NCI-H1436 (cell line): ENCODE measurements around the gene ABCA10.

Source experiments
- DNase-seq: peaks from one replicate; lab custom pipeline; 2025; lab: John Stamatoyannopoulos, UW

ABCA10 gene

GRCh38 chr17:69164206-69164605, 64.4 kb downstream of the ABCA10 start:
- no peak for DNase-seq

DNA sequence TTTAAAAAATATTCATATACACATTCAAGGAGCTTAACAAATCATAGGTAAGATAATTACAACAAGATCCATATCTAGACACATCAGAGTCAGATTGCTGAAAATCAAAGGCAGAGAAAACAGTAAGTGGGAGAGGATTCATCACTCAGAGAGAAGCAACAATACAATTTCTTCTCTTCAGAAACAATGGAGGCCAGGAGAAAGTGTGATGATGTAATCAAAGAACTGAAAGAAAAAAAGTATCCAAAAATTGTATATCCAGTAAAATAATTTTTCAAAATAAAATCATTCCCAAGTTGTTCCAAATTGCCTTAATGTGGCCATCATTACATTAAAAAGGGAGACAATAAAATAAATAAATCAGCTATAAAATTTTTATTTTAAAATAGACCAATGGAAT, 69.2 kb downstream of the ABCA10 start:
- DNase-seq: no peak

- no peak for DNase-seq
Measured at GRCh38 chr17:69154267-69154666, 74.4 kb downstream of the ABCA10 start.

- DNase-seq: no peak
Measured at GRCh38 chr17:69150333-69150732, 78.3 kb downstream of the ABCA10 start.

DNA sequence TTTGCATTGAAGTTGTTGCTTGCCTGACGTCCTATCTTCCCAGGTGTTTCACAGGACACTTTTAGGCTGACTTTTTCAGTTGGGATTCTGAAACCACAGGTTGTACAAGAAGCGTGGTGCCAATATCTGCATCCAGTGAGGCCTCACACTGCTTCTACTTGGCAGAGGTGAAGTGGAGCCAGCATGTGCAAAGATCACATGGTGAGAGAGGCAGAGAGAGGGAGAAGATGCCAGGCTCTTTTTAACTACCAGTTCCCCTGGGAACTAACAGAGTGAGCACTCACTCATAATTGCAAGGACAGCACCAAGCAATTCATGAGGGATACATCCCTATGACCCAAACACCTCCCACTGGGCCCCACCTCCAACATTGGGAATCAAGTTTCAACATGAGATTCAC, 81.2 kb downstream of the ABCA10 start:
- no peak for DNase-seq

GRCh38 chr17:69144331-69145255, 84.0 kb downstream of the ABCA10 start:
- no peak for DNase-seq

GRCh38 chr17:69143683-69144231, 84.9 kb downstream of the ABCA10 start:
- no peak for DNase-seq

GRCh38 chr17:69143151-69143550, 85.5 kb downstream of the ABCA10 start:
- DNase-seq: no peak

GRCh38 chr17:69142175-69142802, 86.3 kb downstream of the ABCA10 start:
- no peak for DNase-seq

DNA sequence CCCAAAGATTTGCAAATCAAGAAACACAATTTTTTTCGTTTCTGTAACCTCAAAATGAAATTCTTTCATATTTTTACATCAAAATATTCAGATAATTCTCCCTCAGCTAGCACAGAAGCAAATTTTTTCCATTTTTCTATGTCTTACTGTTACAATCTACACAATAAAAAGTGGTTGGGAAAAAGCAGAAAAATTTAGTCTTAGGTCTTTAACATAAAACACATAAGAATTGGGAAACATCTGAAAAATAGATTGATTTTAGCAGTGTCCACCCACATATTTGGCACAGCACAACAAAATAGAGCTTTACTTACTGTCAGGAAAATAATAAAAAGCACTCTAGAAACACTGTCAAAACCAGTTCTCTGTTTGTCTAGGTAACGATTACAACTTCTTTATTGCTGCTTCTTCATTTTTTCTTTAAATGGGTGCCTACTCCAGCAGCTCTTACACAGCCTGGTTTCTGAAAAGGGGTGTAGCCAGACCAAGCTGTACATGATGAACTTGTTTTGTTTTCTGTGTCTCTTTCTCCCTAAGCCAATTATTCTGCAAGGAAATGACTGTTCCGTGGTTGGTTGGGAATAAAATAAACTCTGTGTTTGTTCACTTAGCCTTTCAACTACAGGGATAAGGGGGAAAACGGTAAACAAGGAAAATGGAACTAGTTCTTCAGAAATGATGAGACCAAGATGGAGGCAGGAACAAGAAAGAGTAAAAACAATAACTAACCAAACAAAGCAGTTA, 87.0 kb downstream of the ABCA10 start, which contains the start of gene ABCA6:
Gene ABCA6, minus strand, starts transcription at position 465 of the 744 bp plus-strand sequence. CDS start 1,192 bp downstream, outside the sequence.
- DNase-seq: no peak

- DNase-seq: no peak
Measured at GRCh38 chr17:69134112-69134511, 94.5 kb downstream of the ABCA10 start.

GRCh38 chr17:69130627-69131296, 97.9 kb downstream of the ABCA10 start:
- no peak for DNase-seq

- no peak for DNase-seq
Measured at GRCh38 chr17:69123626-69124025, 105.0 kb downstream of the ABCA10 start.

DNA sequence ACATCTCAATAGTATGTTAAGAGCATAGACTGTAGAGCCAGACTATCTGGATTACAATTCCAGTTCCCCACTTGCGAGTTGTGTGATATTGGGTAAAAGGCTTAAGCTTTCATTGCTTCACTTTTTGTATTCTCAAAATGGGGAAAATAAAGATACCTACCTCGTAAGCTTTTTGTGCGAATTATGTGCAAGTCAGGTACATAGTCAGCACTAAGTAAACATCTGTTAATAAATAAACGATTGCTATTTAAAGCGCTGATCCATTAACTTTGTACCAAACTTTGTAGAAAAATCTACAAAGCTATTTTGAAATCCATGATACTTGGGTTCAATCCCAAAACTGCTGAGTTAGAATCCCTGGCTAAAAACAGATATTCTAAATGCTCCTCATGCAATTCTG, 106.6 kb downstream of the ABCA10 start:
- DNase-seq: no peak

GRCh38 chr17:69117855-69118784, 110.5 kb downstream of the ABCA10 start:
- no peak for DNase-seq

DNA sequence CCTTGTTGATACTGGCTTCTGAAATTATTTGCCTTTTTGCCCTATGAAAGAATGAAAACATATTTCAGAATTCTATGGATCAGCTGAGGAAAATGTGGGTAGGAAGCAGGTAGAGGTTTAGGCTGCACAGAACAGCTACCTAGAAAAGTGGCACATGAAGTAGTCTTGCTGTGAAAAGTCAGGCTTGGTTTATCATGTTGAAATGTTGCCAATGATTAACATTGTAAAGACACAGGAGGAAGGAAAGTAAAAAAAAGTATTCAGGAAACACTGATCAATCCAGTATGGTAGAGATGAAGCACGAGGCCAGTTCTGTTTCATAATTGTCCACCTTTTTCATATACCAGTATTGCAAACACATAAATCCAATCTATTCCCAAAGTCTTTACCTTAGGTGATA, 116.8 kb downstream of the ABCA10 start:
- no peak for DNase-seq

DNA sequence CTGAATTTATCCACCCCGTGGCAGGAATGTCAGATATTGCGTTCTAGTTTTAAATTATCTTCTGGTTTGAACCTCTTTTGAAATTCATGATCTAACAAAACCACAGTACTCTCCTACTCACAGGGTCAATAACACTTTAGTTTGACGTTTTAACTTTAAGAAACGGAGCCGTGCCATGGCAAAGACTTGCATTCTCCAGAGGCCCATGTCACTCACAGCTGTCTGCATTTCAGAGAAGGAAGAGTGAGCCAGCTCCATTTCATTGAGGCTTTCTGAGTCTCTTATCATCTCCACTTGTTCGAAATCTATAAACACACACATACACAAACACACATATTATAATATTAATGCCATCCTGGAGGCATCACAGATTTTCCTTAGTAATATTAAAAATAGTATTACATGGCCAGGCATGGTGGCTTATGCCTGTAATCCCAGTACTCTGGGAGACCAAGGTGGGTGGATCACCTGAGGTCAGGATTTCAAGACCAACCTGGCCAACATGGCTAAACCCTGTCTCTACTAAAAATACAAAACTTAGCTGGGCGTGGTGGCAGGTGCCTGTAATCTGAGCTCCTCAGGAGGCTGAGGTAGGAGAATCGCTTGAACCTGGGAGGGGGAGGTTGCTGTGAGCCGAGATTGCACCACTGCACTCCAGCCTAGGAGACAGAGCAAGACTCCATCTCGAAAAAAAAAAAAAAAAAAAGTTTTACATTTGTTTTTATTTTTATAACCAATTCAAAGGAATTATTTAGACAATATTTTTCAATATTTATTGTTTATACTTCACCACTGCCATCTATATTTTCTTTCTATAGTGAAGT, 122.5 kb downstream of the ABCA10 start:
- DNase-seq: no peak

- DNase-seq: no peak
Measured at GRCh38 chr17:69103557-69104233, 124.9 kb downstream of the ABCA10 start.

GRCh38 chr17:69098625-69099024, 130.0 kb downstream of the ABCA10 start:
- DNase-seq: no peak
